Muscle of leg (tissue), 11 donors: Measurements from ENCODE around the gene RIN3. TPM values are rescaled to one million over a fixed set of nuclear protein-coding genes. Genes with fewer than 3 reads are reported as not detected.
A peak's percentile ranks its signal among the peaks of the same experiment; 100 is the strongest.

Experiments used
- DNase-seq: peaks from one replicate; pipeline ENCODE4 v3.0.0; 2013
- H3K27ac ChIP-seq: one replicate; pipeline ENCODE4 v1.5.1; 2013; ENCODE audit warnings: mild to moderate bottlenecking, low read length, control low read depth
- H3K27me3 ChIP-seq: one replicate; pipeline ENCODE4 v1.6.1; 2013; ENCODE audit warnings: low read length; ENCODE audit not compliant: control insufficient read depth, insufficient read depth
- H3K36me3 ChIP-seq: one replicate; pipeline ENCODE4 v1.6.1; 2013; ENCODE audit warnings: low read length; ENCODE audit not compliant: control insufficient read depth, insufficient read depth
- H3K4me1 ChIP-seq: one replicate; pipeline ENCODE4 v1.6.1; 2013; ENCODE audit warnings: low read length; ENCODE audit not compliant: control insufficient read depth, insufficient read depth
- H3K4me3 ChIP-seq: one replicate; pipeline ENCODE4 v1.5.1; 2013; ENCODE audit warnings: low read length, control low read depth
- H3K9me3 ChIP-seq: replicated peaks from 2 replicates; pipeline ENCODE4 v1.6.1; 2013; ENCODE audit warnings: low read depth, low read length; ENCODE audit not compliant: control insufficient read depth
- WGBS: methylation state at CpG from one replicate; pipeline ENCODE4 v1.1.5; 2013; ENCODE audit warnings: missing lambda C conversion rate; ENCODE audit not compliant: insufficient coverage; 5-methylcytosine and 5-hydroxymethylcytosine counted together
- polyA plus RNA-seq, 8 donors: library from polyadenylated mRNA; unstranded; fragments of 120-200 nt; gene quantifications; one replicate each; pipeline versions ENCODE4 v1.2.1 to v1.2.3, GENCODE V29; 2013; ENCODE audit warnings: inconsistent platforms in 1 of 8, low replicate concordance in 1 of 8; ENCODE audit not compliant: insufficient read length in 8 of 8, insufficient read depth in 1 of 8
- total RNA-seq: library from RNA; stranded (reverse); fragments of 120-200 nt; gene quantifications from one replicate; pipeline ENCODE4 v1.2.4, GENCODE V29; 2013

RIN3 gene
- total and polyA plus RNA-seq, 9 donors, result 4.3 to 18.2 (median 14.0) TPM

DNA sequence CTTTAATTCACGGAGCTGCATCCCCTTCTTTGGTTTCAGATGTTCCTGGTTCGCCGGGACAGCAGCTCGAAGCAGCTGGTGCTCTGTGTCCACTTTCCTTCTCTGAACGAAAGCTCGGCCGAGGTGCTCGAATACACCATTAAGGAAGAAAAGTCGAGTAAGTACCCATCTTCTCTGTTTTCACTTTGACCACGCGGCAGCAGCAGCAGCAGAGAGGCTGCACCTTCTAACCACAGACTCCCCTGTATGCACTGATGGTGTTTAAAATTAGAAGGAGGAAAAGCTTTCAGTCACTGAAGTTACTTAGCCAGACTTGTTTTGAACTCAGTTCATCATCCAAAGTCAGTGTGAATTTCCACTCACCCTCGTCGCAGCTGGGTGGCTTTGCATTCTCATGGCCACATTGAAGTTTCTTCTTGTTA lies 63.8 kb downstream of the RIN3 start:
- Histone ChIP-seq H3K4me1 (no peaks in the 10 kb centered on the region), H3K9me3 (no peaks in the 10 kb centered on the region), H3K27ac (no peak overlapping the region), H3K4me3 (no peak overlapping the region), H3K36me3 (peaks cover 41% of the 10 kb centered on the region), H3K27me3 (no peaks in the 10 kb centered on the region)
- 82% methylated on average over 8 of the region's 13 CpGs for WGBS
- no peak for DNase-seq

DNA sequence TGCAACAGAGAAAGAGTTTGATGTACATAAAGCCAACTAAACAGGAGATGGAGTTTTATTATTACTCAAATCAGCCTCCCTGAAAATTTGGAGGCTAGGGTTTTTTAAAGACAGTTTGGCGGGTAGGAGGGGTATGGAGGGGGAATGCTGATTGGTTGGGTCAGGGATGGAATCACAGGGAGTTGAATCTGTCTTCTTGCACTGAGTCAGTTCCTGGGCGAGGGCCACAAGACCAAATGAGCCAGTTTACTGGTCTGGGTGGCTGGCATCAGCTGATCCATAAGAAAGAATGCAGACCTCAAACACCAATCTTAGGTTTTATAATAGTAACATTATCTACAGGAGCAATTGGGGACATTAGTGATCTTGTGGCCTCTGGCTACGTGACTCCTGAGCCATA lies 64.9 kb downstream of the RIN3 start:
- 91% methylated on average over 1 of the region's 3 CpGs for WGBS
- no peak for DNase-seq
- Histone ChIP-seq H3K27ac (no peak overlapping the region), H3K36me3 (peaks cover 45% of the 10 kb centered on the region), H3K4me1 (no peaks in the 10 kb centered on the region), H3K9me3 (no peaks in the 10 kb centered on the region), H3K27me3 (no peaks in the 10 kb centered on the region), H3K4me3 (no peak overlapping the region)

DNA sequence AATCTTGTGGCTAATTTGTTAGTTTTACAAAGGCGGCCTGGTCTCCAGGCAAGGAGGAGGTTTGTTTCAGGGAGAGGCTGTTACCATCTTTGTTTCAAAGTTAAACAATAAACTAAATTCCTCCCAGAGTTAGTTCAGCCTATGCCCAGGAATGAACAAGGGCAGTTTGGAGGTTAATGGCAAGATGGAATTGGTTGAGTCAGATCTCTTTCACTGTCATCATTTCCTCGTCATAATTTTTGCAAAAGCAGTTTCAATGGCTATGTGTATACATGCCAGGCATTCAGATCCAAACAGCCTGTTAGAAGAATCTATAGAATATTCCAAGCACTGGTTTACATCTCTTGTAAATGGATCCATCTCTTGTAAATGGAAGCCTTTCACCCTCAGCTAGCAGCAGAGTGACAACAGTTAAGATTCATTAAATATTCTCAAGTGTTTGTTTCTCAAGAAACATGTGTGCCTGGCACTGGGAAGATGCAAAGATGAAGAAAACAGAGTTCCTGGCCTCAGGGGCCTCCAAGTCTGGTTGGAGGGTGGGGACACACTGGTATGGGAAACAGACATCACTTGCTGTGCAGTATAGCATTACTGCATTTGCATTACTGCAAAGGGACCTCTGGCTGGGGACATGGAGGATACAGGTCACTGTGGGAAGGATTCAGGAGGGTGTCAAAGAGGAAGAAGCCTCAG lies 65.8 kb downstream of the RIN3 start:
- Histone ChIP-seq H3K36me3 (peaks cover 42% of the 10 kb centered on the region), H3K27ac (no peak overlapping the region), H3K27me3 (no peaks in the 10 kb centered on the region), H3K4me3 (no peak overlapping the region), H3K9me3 (no peaks in the 10 kb centered on the region), H3K4me1 (no peaks in the 10 kb centered on the region)
- no peak for DNase-seq
- no CpG with 5 or more reads among the region's 2 CpGs for WGBS

- no peak for DNase-seq
- Histone ChIP-seq H3K9me3 (no peaks in the 10 kb centered on the region), H3K4me3 (no peak overlapping the region), H3K36me3 (peaks cover 52% of the 10 kb centered on the region), H3K4me1 (peaks cover 7% of the 10 kb centered on the region), H3K27me3 (no peaks in the 10 kb centered on the region), H3K27ac (no peak overlapping the region)
- 56% methylated on average over 4 of the region's 7 CpGs for WGBS
These were observed 67.6 kb downstream of the RIN3 start for GRCh38 chr14:92581206-92581605.

GRCh38 chr14:92581966-92582566 lies 68.5 kb downstream of the RIN3 start:
- no peaks in the 10 kb centered on the region for H3K9me3 ChIP-seq
- no peak overlapping the region for H3K4me3 ChIP-seq
- no peak overlapping the region for H3K27ac ChIP-seq
- no peak for DNase-seq
- peaks cover 14% of the 10 kb centered on the region for H3K4me1 ChIP-seq
- peaks cover 51% of the 10 kb centered on the region for H3K36me3 ChIP-seq
- WGBS, result 84% methylated on average over 7 of the region's 11 CpGs
- no peaks in the 10 kb centered on the region for H3K27me3 ChIP-seq

- Histone ChIP-seq H3K4me1 (peaks cover 15% of the 10 kb centered on the region), H3K27ac (no peak overlapping the region), H3K9me3 (no peaks in the 10 kb centered on the region), H3K27me3 (no peaks in the 10 kb centered on the region), H3K36me3 (peaks cover 43% of the 10 kb centered on the region), H3K4me3 (no peak overlapping the region)
- DNase-seq, result no peak
- WGBS, result 97% methylated on average over 8 of the region's 12 CpGs
These were observed 69.3 kb downstream of the RIN3 start for GRCh38 chr14:92582706-92583452.

- Histone ChIP-seq H3K4me1 (peaks cover 15% of the 10 kb centered on the region), H3K36me3 (peaks cover 39% of the 10 kb centered on the region), H3K27ac (no peak overlapping the region), H3K27me3 (no peaks in the 10 kb centered on the region), H3K4me3 (no peak overlapping the region), H3K9me3 (no peaks in the 10 kb centered on the region)
- WGBS, result 96% methylated on average over 3 of the region's 3 CpGs
- no peak for DNase-seq
These were observed 70.6 kb downstream of the RIN3 start for GRCh38 chr14:92584220-92584619.

DNA sequence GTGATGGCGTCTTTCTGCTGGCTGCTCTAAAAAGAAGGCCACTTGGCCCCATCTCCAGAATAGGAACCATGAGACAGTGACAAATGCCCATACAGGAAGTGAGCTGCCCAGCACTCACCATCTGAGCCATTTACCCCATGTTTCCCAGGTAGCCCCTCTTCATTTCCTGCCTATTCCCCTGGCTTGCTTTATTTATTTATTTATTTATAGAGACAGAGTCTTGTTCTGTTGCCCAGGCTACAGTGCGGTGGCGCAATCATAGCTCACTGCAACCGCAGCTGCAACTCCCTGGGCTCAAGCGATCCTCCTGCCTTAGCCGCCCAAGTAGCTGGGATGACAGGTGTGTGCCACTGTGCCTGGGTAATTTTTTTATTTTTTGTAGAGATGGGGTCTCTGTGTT lies 71.2 kb downstream of the RIN3 start:
- Histone ChIP-seq H3K4me3 (no peak overlapping the region), H3K9me3 (no peaks in the 10 kb centered on the region), H3K36me3 (peaks cover 38% of the 10 kb centered on the region), H3K4me1 (peaks cover 15% of the 10 kb centered on the region), H3K27ac (no peak overlapping the region), H3K27me3 (no peaks in the 10 kb centered on the region)
- WGBS, result 79% methylated on average over 6 of the region's 6 CpGs
- no peak for DNase-seq

DNA sequence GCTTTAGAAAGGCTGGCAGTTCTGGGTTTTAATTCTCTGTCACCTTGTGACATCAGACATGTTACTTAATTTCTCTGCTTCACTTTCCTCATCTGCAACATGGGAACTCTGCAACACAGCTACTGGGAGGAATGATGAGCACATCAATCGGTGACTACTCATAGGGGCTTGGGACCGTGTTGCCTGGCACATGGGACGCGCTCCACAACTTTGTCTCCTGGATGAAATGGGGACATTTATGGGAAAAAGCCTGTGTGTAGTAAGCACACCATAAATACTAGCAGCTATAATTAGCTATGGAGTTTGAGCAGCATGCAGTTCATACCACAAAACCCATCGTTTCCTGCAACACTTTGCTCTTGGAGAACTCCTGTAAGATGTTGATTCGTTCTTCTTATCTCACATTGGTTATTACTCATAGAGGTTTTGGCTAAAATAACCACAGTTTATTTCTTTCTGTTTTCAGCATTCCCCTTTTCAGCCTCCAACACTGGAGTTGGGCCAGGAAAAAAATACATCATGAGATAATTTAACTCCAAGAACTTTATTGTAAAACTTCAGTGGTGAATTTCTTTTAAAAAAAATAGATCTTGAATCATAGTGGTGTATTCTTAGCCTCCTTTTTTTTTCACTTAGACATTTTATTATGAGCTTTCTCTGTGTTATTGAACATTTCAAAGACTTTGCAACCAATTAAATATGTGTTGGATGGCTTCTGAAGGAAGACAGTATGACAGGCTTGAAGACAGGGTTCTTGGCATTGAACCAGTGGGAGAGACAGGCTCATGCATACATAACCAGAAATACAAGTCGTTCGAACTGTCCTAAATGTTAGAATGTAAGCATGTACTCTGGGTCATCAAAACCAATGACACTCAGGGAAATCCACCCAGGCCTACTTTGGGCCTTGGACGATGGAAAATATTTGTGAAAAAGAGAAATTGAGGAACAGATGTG lies 72.7 kb downstream of the RIN3 start:
- Histone ChIP-seq H3K27ac (peak overlapping the region; percentile 88), H3K4me3 (no peak overlapping the region), H3K9me3 (peaks cover 3% of the 10 kb centered on the region), H3K27me3 (no peaks in the 10 kb centered on the region), H3K4me1 (peaks cover 15% of the 10 kb centered on the region), H3K36me3 (peaks cover 37% of the 10 kb centered on the region)
- WGBS, result 11% methylated on average over 1 of the region's 9 CpGs
- DNase-seq, result peak; percentile 97
